Cardiac muscle cell (in vitro differentiated cells and primary cell): ENCODE data around the gene PDYN. TPM values are rescaled to one million over a fixed set of nuclear protein-coding genes. Genes with fewer than 3 reads are reported as not detected.

ENCODE experiments used
- DNase-seq, 2 donors: peaks; one replicate each; pipeline versions ENCODE4 v3.0.0 to v3.0.0-alpha.2; 2010 to 2017; ENCODE audit warnings: low read depth in 1 of 2, low spot score in 1 of 2
- H3K27ac ChIP-seq: fragments of 200-600 bp; sonication (generic); 2 replicates; pipeline ENCODE4 v1.5.1; 2016
- H3K27me3 ChIP-seq: fragments of 200-600 bp; sonication (generic); 2 replicates; pipeline ENCODE4 v1.6.0; 2016; ENCODE audit warnings: control low read depth
- H3K36me3 ChIP-seq: fragments of 200-600 bp; sonication (generic); 2 replicates; pipeline ENCODE4 v1.5.1; 2016; ENCODE audit warnings: control low read depth
- H3K4me1 ChIP-seq: fragments of 200-600 bp; sonication (generic); 2 replicates; pipeline ENCODE4 v1.8.1; 2017; ENCODE audit warnings: low read depth, mild to moderate bottlenecking, mixed run types
- H3K4me3 ChIP-seq: fragments of 200-600 bp; sonication (generic); 2 replicates; pipeline ENCODE4 v1.5.1; 2016; ENCODE audit warnings: mild to moderate bottlenecking
- H3K9me3 ChIP-seq: fragments of 200-600 bp; sonication (generic); 2 replicates; pipeline ENCODE4 v1.5.1; 2017; ENCODE audit warnings: low read depth, mild to moderate bottlenecking, control low read depth
- CTCF ChIP-seq: IDR thresholded peaks from 2 replicates; pipeline ENCODE4 v1.5.1; 2012; ENCODE audit warnings: low read depth, mild to moderate bottlenecking, low read length
- polyA plus RNA-seq: library from polyadenylated mRNA; unstranded; fragments of >200 nt; fragmentation: Nextera tagmentation; extraction: Ambion mirVana; gene quantifications from 2 replicates; pipeline ENCODE4 v1.2.1, GENCODE V29; 2016
- total RNA-seq: library from RNA; depleted of rRNA; stranded (reverse); fragments of >200 nt; gene quantifications from 2 replicates; pipeline ENCODE4 v1.2.3, GENCODE V29; 2016

Gene PDYN
- total and polyA plus RNA-seq, 2 experiments from 2014 or later, result 0.33 to 1.2 TPM

- Histone ChIP-seq H3K27me3 (peaks cover 100% of the 10 kb centered on the region), H3K4me1 (no peaks in the 10 kb centered on the region), H3K9me3 (no peaks in the 10 kb centered on the region), H3K36me3 (no peaks in the 10 kb centered on the region), H3K27ac (no peak overlapping the region), H3K4me3 (no peak overlapping the region)
- TF ChIP-seq CTCF, result no peak
- no peak for DNase-seq
Measured at GRCh38 chr20:2026514-2026913, 32.7 kb upstream of the PDYN start.

GRCh38 chr20:2026004-2026403, 32.1 kb upstream of the PDYN start:
- Histone ChIP-seq H3K4me1 (no peaks in the 10 kb centered on the region), H3K4me3 (no peak overlapping the region), H3K36me3 (no peaks in the 10 kb centered on the region), H3K27me3 (peaks cover 100% of the 10 kb centered on the region), H3K27ac (no peak overlapping the region), H3K9me3 (no peaks in the 10 kb centered on the region)
- no peak for DNase-seq
- TF ChIP-seq CTCF, result no peak

GRCh38 chr20:2023151-2023550, 29.3 kb upstream of the PDYN start:
- Histone ChIP-seq H3K9me3 (no peaks in the 10 kb centered on the region), H3K27ac (no peak overlapping the region), H3K36me3 (no peaks in the 10 kb centered on the region), H3K4me1 (no peaks in the 10 kb centered on the region), H3K4me3 (no peak overlapping the region), H3K27me3 (peaks cover 100% of the 10 kb centered on the region)
- DNase-seq, result no peak
- no peak for TF ChIP-seq CTCF

- H3K4me3 ChIP-seq, result no peak overlapping the region
Measured at GRCh38 chr20:2022163-2022562, 28.3 kb upstream of the PDYN start.

GRCh38 chr20:2010533-2010932, 16.7 kb upstream of the PDYN start:
- Histone ChIP-seq H3K27me3 (peaks cover 93% of the 10 kb centered on the region), H3K4me3 (no peak overlapping the region), H3K4me1 (no peaks in the 10 kb centered on the region), H3K36me3 (no peaks in the 10 kb centered on the region), H3K27ac (no peak overlapping the region), H3K9me3 (no peaks in the 10 kb centered on the region)
- TF ChIP-seq CTCF, result no peak
- DNase-seq, result peak in 1 of 2 donors; percentile 64

More at GRCh38 chr20:2022163-2022562, 28.3 kb upstream of the PDYN start:
- TF ChIP-seq CTCF, result no peak
- no peak for DNase-seq
- no peak overlapping the region for H3K27ac ChIP-seq
- no peaks in the 10 kb centered on the region for H3K4me1 ChIP-seq
- H3K9me3 ChIP-seq, result no peaks in the 10 kb centered on the region
- H3K27me3 ChIP-seq, result peaks cover 100% of the 10 kb centered on the region
- no peaks in the 10 kb centered on the region for H3K36me3 ChIP-seq
